HG02870 (cell line): ENCODE data around the gene CAPN11.

ENCODE experiments used
- ATAC-seq: cut with Tn5 transposase; IDR thresholded peaks from one replicate; pipeline ENCODE4 v1.9.1; 2021; ENCODE audit warnings: mild to moderate bottlenecking, moderate library complexity; ENCODE audit not compliant: unreplicated experiment

Gene CAPN11

GRCh38 chr6:44152109-44152461, 6.5 kb upstream of the CAPN11 start:
- no peak for ATAC-seq

- ATAC-seq: no peak
These were observed 6.1 kb upstream of the CAPN11 start for GRCh38 chr6:44152533-44152932.

GRCh38 chr6:44154067-44154466, 4.6 kb upstream of the CAPN11 start:
- ATAC-seq: no peak

GRCh38 chr6:44156494-44157151, 2.0 kb upstream of the CAPN11 start:
- no peak for ATAC-seq

GRCh38 chr6:44157152-44157521, 1.5 kb upstream of the CAPN11 start:
- no peak for ATAC-seq

GRCh38 chr6:44161997-44162338, 3.3 kb downstream of the CAPN11 start:
- no peak for ATAC-seq

- ATAC-seq: no peak
These were observed 4.4 kb downstream of the CAPN11 start for GRCh38 chr6:44162876-44163625.

GRCh38 chr6:44166116-44166515, 7.5 kb downstream of the CAPN11 start:
- ATAC-seq: no peak

GRCh38 chr6:44166591-44167184, 8.1 kb downstream of the CAPN11 start:
- no peak for ATAC-seq

GRCh38 chr6:44167567-44167966, 8.9 kb downstream of the CAPN11 start:
- ATAC-seq: no peak

- no peak for ATAC-seq
These were observed 10.5 kb downstream of the CAPN11 start for GRCh38 chr6:44169154-44169553.

GRCh38 chr6:44169886-44170570, 11.4 kb downstream of the CAPN11 start:
- ATAC-seq: no peak

GRCh38 chr6:44171899-44172546, 13.4 kb downstream of the CAPN11 start:
- no peak for ATAC-seq

- peak; percentile 76 for ATAC-seq
These were observed 14.3 kb downstream of the CAPN11 start for GRCh38 chr6:44172731-44173500.

GRCh38 chr6:44176130-44176761, 17.6 kb downstream of the CAPN11 start:
- ATAC-seq: no peak

- ATAC-seq: no peak
These were observed 18.3 kb downstream of the CAPN11 start for GRCh38 chr6:44176762-44177509.

- ATAC-seq: no peak
These were observed 19.2 kb downstream of the CAPN11 start for GRCh38 chr6:44177691-44178423.

GRCh38 chr6:44178424-44179071, 19.9 kb downstream of the CAPN11 start:
- ATAC-seq: no peak
